ENCODE data around the gene MYBPH.

MYBPH gene

GRCh38 chr1:203214871-203215270 lies 39.2 kb upstream of the MYBPH start:
- Histone ChIP-seq H3K27me3 (no peaks in the 10 kb centered on the region), H3K4me3 (no peak overlapping the region), H3K36me3 (no peaks in the 10 kb centered on the region), H3K27ac (peak overlapping the region; percentile 80), H3K4me2 (peak overlapping the region; percentile 82), H3K9ac (peak overlapping the region; percentile 70), H4K20me1 (no peaks in the 10 kb centered on the region), H3K4me1 (peaks cover 55% of the 10 kb centered on the region), H3K9me3 (no peaks in the 10 kb centered on the region)
- TF ChIP-seq Cebpa-rat (IDR thresholded peaks at IDR 0.05) = no peak

DNA sequence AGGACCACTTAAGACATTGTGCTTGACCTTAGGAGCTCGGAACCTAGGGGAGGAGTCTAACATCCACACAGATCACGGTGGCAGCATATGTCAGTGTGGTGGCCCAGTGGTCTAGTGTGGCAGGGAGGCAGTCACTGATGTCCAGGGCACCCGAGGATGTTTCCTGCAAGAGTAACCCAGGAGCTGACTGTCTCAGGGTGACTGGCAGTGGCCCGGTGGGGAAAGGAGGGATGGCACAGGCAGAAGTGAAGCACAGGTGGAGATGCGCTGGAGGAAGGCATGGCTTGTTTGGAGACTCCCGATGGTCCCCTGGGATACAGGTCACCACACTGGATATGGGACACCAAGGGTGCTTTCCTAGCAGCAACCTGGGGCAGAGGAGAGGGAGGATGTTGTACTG lies 37.5 kb upstream of the MYBPH start:
- Histone ChIP-seq H3K36me3 (no peaks in the 10 kb centered on the region), H4K20me1 (no peaks in the 10 kb centered on the region), H3K27ac (0 out of 2 replicates have a peak overlapping the region, but pooled peaks have one; percentile 6), H3K4me1 (peaks cover 55% of the 10 kb centered on the region), H3K27me3 (no peaks in the 10 kb centered on the region), H3K4me3 (no peak overlapping the region), H3K9ac (no peak overlapping the region), H3K9me3 (no peaks in the 10 kb centered on the region), H3K4me2 (no peak overlapping the region)
- no peak for TF ChIP-seq Cebpa-rat (IDR thresholded peaks at IDR 0.05)

DNA sequence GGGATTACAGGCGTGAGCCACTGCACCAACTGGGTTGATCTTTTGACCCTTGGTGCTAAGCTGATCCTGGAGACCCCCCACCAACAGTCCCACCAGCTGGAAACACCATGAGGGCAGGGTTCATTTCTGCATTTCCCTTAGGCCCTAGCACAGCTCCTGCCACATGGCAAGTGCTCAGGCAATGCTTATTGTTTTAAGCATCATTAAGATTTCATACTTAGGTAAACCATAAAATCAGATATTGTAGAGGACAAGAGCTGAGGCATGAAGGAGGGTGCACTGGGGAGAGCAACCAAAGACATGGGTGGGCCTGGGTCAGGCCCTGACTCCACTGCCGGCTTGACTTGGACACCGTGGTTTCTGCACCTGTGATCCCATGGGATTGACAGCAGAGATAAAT lies 36.2 kb upstream of the MYBPH start:
- Histone ChIP-seq H3K4me1 (peaks cover 50% of the 10 kb centered on the region), H3K27ac (no peak overlapping the region), H4K20me1 (no peaks in the 10 kb centered on the region), H3K9ac (no peak overlapping the region), H3K4me3 (no peak overlapping the region), H3K4me2 (no peak overlapping the region), H3K36me3 (no peaks in the 10 kb centered on the region), H3K9me3 (no peaks in the 10 kb centered on the region), H3K27me3 (no peaks in the 10 kb centered on the region)
- no peak for TF ChIP-seq Cebpa-rat (IDR thresholded peaks at IDR 0.05)

DNA sequence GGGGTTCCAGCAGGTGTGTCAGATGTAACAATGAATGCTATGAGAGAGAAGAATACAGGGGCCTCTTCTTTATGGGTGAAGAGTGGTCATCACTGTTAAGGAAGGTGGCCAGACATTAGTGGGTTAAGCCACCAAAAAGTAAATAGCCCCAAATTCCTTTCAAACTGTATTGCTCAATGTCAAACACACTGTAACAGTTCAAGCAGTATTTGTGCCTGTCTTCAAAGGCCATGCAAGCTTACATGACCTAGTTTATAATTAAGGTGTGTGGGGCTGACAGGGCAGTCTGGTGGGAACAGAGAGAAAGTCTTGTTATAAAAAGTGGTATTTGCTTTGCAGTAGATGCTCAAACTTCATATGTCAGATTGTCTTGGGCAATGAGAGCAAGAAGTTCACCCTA lies 35.4 kb upstream of the MYBPH start:
- no peak for TF ChIP-seq Cebpa-rat (IDR thresholded peaks at IDR 0.05)
- H3K9ac ChIP-seq = no peak overlapping the region
- no peaks in the 10 kb centered on the region for H3K27me3 ChIP-seq
- no peaks in the 10 kb centered on the region for H4K20me1 ChIP-seq
- no peak overlapping the region for H3K27ac ChIP-seq
- H3K4me2 ChIP-seq = no peak overlapping the region
- H3K4me1 ChIP-seq = peaks cover 41% of the 10 kb centered on the region
- no peaks in the 10 kb centered on the region for H3K9me3 ChIP-seq
- no peaks in the 10 kb centered on the region for H3K36me3 ChIP-seq
- no peak overlapping the region for H3K4me3 ChIP-seq

DNA sequence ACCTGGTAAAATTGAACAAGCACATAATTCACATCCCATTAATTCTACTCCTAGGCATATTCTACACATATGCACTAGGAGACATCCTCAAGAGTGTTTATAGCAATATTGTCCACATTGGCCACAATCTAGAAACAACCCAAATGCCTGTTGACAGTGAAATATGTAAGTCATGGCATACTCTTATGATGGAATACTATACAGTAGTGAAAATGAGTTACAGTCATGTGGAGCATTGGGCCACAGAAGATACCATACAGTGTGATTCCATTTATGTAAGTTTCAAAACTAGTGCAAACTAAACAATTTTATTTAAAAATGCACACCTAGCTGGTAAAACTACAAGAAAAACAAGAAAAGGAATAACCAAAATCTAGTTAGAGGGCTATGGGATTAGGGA lies 34.7 kb upstream of the MYBPH start:
- Histone ChIP-seq H3K4me1 (peaks cover 35% of the 10 kb centered on the region), H4K20me1 (no peaks in the 10 kb centered on the region), H3K4me2 (no peak overlapping the region), H3K4me3 (no peak overlapping the region), H3K27me3 (no peaks in the 10 kb centered on the region), H3K36me3 (no peaks in the 10 kb centered on the region), H3K9me3 (no peaks in the 10 kb centered on the region), H3K9ac (no peak overlapping the region), H3K27ac (no peak overlapping the region)
- no peak for TF ChIP-seq Cebpa-rat (IDR thresholded peaks at IDR 0.05)

DNA sequence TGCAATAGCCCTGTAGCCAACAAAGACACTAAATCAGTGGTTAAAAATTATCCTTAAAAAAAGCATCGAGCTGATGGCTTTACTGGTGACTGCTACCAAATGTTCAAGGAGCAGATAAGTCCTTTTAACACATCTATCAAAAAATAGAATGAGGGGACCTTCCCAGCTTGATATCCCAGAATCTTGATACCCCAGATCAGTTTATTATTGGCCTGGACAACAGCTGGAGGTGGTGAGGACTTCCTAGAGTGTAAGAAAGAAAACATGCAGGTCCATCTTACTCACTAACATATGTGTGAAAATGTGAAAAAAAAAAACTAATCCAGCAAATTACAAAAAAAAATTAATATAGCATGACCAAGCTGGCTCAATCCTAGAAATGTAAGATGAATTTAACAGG lies 32.6 kb upstream of the MYBPH start:
- no peak for TF ChIP-seq Cebpa-rat (IDR thresholded peaks at IDR 0.05)
- H3K4me1 ChIP-seq = peaks cover 13% of the 10 kb centered on the region
- H3K9ac ChIP-seq = no peak overlapping the region
- no peaks in the 10 kb centered on the region for H3K36me3 ChIP-seq
- no peak overlapping the region for H3K4me3 ChIP-seq
- no peaks in the 10 kb centered on the region for H3K27me3 ChIP-seq
- H3K9me3 ChIP-seq = no peaks in the 10 kb centered on the region
- peak overlapping the region; percentile 41 for H3K4me2 ChIP-seq
- no peak overlapping the region for H3K27ac ChIP-seq
- no peaks in the 10 kb centered on the region for H4K20me1 ChIP-seq

- Histone ChIP-seq H3K27me3 (no peaks in the 10 kb centered on the region), H3K4me1 (peaks cover 13% of the 10 kb centered on the region), H3K4me2 (peak overlapping the region; percentile 41), H3K36me3 (no peaks in the 10 kb centered on the region), H3K9ac (no peak overlapping the region), H3K27ac (no peak overlapping the region), H4K20me1 (no peaks in the 10 kb centered on the region), H3K4me3 (no peak overlapping the region), H3K9me3 (no peaks in the 10 kb centered on the region)
- TF ChIP-seq Cebpa-rat (IDR thresholded peaks at IDR 0.05) = no peak
Observed at GRCh38 chr1:203207751-203208150, 32.1 kb upstream of the MYBPH start.

GRCh38 chr1:203206129-203206687 lies 30.6 kb upstream of the MYBPH start:
- no peaks in the 10 kb centered on the region for H4K20me1 ChIP-seq
- H3K4me2 ChIP-seq = no peak overlapping the region

DNA sequence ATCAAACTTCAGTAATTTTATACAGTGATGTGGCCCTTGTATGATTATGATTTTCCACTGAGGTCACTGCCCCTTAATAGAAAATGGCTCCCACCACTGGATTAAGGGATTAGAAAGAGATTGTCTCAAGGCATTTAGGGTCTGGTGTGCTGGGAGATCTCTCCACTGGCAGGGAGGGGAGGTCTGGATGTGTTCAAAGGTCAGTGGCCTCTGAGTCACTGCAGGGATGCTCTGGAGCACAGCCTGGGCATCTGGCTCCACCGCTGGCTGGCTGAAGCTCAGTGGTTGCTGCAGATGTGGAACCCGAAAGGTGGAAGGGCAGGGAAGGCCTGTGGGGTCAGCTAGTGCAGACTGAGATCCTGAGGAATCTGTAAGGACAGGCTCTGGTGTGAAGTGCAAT lies 29.1 kb upstream of the MYBPH start:
- no peaks in the 10 kb centered on the region for H3K9me3 ChIP-seq
- H3K27me3 ChIP-seq = no peaks in the 10 kb centered on the region
- H3K36me3 ChIP-seq = no peaks in the 10 kb centered on the region
- H4K20me1 ChIP-seq = no peaks in the 10 kb centered on the region
- peaks cover 21% of the 10 kb centered on the region for H3K4me1 ChIP-seq
- TF ChIP-seq Cebpa-rat (IDR thresholded peaks at IDR 0.05) = no peak
- no peak overlapping the region for H3K27ac ChIP-seq
- no peak overlapping the region for H3K9ac ChIP-seq
- no peak overlapping the region for H3K4me3 ChIP-seq
- H3K4me2 ChIP-seq = no peak overlapping the region

More at GRCh38 chr1:203206129-203206687, 30.6 kb upstream of the MYBPH start:
- no peaks in the 10 kb centered on the region for H3K27me3 ChIP-seq
- no peak overlapping the region for H3K9ac ChIP-seq
- no peak for TF ChIP-seq Cebpa-rat (IDR thresholded peaks at IDR 0.05)
- H3K9me3 ChIP-seq = no peaks in the 10 kb centered on the region
- peaks cover 9% of the 10 kb centered on the region for H3K4me1 ChIP-seq
- H3K36me3 ChIP-seq = no peaks in the 10 kb centered on the region
- no peak overlapping the region for H3K27ac ChIP-seq
- H3K4me3 ChIP-seq = no peak overlapping the region

DNA sequence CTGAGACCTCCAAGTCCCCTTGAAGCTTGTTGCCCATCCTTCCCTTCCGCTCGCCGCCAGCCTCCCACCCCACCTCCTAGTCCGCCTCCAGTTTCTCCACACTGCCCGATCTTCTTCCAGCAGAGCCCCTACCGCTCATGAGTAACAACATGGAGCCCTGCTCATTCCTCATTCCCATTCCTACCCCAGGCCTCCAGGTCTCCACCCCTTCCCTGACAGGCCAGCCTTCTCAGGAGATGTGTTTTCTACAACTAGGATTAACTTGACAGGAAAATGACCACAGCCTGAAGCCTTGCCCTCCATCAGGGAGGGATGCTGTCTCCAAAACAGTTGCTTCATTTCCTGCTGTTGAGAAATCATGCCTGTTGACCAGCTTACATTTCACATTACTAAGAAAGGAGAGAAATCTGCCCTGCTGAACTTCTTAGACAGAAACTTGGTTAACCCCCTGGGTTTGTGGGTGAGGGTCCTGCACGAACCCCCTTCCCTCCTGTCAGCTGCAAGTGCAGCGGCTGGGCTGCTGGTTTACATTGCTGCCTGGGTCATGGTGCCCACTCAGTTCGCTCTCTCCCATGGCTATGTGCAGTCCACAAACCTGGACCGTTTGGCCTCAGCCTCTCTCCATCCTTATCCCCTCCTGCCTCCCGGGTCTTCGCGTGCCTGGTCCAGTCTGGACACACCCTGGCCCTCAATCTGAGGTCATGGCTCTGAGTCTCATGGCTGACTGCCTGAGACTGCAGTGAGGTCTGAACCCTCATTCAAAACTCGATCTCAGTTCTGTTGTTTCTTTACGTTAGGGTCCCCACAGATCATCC lies 27.0 kb upstream of the MYBPH start:
- no peak overlapping the region for H3K4me2 ChIP-seq
- H3K9ac ChIP-seq = no peak overlapping the region
- H3K27me3 ChIP-seq = no peaks in the 10 kb centered on the region
- no peaks in the 10 kb centered on the region for H3K36me3 ChIP-seq
- TF ChIP-seq Cebpa-rat (IDR thresholded peaks at IDR 0.05) = no peak
- no peaks in the 10 kb centered on the region for H4K20me1 ChIP-seq
- H3K4me1 ChIP-seq = peaks cover 20% of the 10 kb centered on the region
- H3K9me3 ChIP-seq = no peaks in the 10 kb centered on the region
- H3K4me3 ChIP-seq = no peak overlapping the region
- H3K27ac ChIP-seq = no peak overlapping the region

All from BLaER1 (cell line).